ENCODE results near the gene CLIC3.

CLIC3 gene

GRCh38 chr9:136980669-136981478 lies 15.5 kb downstream of the CLIC3 start:
- no peak for DNase-seq (ENCODE audit: low read depth in 2 of 2)

DNA sequence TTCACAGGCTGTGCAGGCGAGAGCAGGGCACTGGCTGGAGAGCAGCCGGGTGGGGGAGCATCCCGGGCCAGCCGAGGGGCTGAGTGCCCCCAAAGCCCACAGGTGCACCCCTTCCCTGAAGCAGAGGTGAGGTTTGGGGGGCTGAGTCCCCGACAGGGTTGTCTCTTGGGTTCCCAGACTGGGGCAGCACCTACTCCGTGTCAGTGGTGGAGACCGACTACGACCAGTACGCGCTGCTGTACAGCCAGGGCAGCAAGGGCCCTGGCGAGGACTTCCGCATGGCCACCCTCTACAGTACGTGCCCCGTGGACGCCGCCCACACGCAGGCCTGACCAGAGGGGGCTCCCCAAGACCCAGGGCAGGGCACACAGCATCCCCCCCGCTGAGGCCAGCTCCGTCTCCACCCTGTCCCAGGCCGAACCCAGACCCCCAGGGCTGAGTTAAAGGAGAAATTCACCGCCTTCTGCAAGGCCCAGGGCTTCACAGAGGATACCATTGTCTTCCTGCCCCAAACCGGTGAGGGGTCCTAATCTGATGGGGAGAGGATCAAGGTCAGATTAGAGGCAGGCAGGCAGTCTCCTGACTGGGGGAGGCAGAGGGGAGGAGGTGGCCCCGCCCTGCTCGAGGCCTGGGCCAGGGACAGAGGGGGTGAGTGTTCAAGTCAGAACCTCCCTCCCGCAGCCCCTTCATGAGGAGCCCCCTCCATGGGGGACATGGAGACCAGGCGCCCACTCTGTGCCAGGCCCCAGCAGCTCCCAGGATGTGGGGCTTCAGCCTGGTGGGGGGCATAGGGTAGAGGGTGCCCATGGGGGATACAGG lies 16.4 kb downstream of the CLIC3 start:
- no peak for DNase-seq (ENCODE audit: low read depth in 2 of 2)

DNA sequence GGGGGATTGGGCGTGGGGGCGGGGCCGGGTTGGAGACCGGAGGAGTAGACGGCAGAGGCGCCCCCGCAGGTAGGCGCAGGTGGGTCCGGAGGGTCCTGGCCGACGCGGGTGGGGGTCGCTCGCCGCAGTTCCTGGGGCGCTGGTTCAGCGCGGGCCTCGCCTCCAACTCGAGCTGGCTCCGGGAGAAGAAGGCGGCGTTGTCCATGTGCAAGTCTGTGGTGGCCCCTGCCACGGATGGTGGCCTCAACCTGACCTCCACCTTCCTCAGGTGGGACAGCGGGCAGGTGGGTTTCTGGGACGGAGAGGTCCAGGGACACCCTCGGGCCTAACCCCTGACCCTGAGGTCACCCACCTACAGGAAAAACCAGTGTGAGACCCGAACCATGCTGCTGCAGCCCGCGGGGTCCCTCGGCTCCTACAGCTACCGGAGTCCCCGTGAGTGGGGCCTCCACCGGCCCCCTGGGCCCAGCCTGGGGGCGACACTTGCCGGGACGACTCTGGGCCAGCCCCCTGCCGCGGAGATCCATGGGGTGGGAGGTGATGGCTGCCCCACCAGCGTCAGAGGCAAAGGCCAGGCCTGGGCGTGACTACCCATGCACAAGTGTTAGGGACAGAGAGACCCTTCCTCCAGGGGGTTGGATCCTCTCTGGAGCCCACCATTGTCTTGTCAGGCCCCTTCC lies 17.4 kb downstream of the CLIC3 start:
- DNase-seq (ENCODE audit: low read depth in 2 of 2), result no peak

DNA sequence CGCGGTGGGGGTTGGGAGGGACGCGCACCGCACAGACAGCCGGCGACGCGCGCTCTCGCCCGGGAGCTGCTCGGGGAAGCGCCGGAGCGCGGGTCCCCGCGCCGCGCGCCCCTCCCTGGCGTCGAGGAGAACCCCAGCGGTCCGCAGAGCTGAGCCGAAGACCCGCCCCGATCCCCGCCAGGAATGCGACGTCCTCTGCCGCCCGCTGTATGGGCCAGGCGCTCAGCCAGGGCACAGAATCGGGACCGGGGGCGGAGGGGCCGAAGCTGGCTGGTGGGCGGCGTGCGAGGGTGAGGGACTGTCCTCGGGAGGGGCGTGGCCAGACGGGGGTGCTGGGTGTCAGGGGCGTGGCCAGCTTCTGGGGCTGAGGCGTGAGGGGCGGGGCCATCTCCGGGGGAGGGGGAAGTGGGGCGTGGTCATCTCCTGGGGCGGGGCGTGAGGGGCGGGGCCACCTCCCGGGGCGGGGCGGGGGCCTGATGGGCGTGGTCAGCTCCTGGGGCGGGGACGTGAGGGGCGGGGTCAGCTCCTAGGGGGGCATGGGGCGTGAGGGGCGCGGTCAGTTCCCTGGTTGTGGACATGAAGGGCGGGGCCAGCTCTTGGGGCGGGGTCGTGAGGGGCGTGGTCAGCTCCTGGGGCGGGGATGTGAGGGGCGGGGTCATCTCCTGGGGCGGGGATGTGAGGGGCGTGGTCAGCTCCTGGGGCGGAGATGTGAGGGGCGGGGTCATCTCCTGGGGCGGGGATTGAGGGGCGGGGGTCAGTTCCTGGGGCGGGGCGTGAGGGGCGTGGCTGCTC lies 18.1 kb downstream of the CLIC3 start:
- DNase-seq (ENCODE audit: low read depth in 2 of 2), result no peak

DNA sequence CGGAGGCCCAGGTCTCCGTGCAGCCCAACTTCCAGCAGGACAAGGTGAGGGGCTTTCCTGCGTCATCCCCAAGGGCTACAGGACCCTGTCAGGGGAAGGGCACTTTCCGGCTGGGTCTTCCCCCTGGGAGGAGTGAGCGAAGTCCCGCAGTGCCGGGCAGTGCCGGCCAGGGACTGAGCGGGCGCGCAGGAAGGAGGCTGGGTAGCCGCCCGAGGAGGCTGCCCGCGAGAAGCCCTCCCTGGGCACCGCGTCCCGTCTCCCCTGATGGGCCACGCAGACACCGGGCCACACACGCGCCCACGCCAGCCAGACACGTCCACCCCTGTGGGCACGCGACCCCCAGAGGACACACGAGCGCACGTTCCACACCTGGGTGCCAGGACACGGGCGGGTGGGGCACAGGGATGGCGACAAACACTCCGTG lies 18.7 kb downstream of the CLIC3 start:
- no peak for DNase-seq (ENCODE audit: low read depth in 2 of 2)

DNA sequence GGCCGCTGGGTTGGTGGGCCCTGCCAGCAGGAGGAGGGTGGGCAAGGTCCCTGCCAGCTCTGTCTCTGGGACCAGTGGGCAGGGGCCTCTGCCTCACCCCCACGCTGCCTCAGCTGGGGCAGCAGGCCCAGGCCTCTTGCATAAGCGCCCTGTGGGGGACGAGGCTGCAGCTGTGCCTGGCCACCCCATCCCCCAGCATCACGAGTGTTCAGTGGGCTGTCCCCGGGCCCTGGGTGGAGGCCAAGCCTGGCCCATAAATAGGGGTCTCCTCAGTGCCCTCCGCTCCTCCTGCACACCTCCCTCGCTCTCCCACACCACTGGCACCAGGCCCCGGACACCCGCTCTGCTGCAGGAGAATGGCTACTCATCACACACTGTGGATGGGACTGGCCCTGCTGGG lies 19.1 kb downstream of the CLIC3 start, which contains the start of gene PTGDS:
Gene PTGDS (plus strand): TSS at position 282 of the 400 bp plus-strand sequence. CDS start 75 bp downstream, at position 357.
- no peak for DNase-seq (ENCODE audit: low read depth in 2 of 2)

GRCh38 chr9:136975644-136976043 lies 20.7 kb downstream of the CLIC3 start:
- no peak for DNase-seq (ENCODE audit: low read depth in 2 of 2)

DNA sequence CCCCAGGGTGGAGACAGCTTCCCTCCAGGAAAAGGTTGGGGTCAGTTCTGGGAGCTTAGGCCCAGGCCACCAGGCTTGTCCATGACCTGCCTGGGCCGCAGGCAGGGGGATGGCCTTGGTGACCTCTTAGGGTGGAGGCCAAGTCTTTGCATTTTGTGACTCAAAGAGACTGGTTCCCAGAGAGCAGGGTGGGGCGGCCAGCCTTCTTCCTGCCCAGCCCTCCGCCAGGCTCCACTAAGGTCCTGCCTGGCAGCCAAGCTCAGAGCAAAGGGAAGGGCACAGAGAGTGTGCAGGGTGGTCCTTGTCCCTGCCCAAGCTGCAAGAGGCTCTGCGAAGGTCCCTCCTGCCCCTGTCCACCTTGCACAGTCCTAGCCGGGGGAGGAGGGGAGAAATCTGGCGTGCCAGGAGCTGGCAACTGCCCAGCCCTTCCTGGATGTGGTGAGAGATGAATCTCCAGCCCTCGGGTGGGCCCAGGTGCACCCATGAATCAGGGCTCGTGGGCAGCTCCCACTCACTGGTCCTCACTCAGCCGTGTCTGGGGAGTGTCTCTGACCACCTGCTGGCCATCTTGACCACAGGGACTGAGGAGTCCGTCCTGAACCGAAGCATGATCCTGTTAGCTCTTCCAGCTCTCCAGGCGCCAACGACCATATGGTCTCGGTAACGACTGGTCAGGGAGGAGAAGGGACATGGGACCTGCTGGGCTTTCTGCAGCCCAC lies 21.4 kb downstream of the CLIC3 start:
- DNase-seq (ENCODE audit: low read depth in 2 of 2), result no peak

GRCh38 chr9:136973618-136974617 lies 22.4 kb downstream of the CLIC3 start:
- DNase-seq (ENCODE audit: low read depth in 2 of 2), result no peak

DNA sequence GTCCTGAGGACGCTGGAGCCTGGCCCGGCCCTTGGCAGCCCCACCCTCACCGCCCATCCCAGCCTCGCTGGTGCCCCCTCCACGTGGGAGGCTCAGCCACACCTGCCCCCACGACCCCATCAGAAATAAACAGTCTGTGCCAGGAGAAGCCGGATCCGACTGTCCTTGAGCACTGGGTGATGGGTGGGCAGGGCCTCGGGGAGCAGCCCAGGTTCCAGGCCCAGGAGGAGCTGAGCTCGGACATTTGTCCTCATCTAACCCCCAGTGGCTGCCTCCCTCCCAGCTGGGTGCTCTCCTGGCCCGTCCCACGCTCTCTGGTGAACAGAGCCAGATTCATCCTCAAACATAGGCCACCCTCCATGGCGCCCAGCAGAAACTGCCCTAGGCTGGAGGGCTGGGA lies 23.6 kb downstream of the CLIC3 start:
- DNase-seq (ENCODE audit: low read depth in 2 of 2), result no peak

GRCh38 chr9:136972335-136972734 lies 24.0 kb downstream of the CLIC3 start:
- DNase-seq (ENCODE audit: low read depth in 2 of 2), result no peak

DNA sequence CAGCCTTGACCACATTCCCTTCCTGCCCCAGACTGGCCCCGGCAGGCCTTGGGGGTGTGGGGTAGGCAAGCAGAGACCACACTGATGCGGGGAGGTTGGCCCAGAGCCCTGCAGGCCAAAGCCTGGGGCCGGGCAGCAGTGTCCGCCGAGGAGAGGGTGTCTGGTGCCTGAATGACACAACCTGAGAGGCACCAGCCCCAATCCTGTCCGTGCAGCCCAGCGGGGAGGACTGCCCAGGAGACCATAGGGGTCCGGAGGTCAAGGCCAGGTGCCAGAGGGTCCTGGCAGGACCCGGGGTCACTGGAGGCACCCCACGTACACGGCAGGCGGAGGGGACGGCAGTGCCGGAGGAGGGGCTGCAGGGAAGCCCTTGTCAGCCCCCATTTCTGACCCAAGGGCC lies 24.6 kb downstream of the CLIC3 start:
- DNase-seq (ENCODE audit: low read depth in 2 of 2), result no peak

GRCh38 chr9:136970361-136970760 lies 26.0 kb downstream of the CLIC3 start:
- DNase-seq (ENCODE audit: low read depth in 2 of 2), result no peak

GRCh38 chr9:136969774-136970173 lies 26.6 kb downstream of the CLIC3 start:
- no peak for DNase-seq (ENCODE audit: low read depth in 2 of 2)

DNA sequence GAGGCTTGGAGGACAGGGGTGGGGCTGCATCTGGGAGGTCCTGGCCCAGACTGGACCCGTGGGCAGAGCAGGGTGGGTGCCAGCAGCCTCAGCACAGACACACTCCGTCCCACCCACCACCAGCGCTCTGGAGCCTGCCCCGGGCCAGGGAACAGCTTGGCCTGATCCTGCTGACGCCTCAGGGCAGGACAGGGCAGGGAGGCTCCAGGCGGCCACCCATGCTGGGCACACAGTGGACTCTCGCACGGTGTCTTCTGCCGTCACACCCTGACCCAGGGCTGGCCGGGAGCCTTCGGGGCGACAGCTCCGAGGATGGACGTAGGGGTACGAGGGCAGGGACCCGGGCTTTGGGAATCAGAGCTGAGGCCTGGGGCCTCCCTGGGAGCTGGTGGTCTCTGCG lies 27.2 kb downstream of the CLIC3 start:
- no peak for DNase-seq (ENCODE audit: low read depth in 2 of 2)

DNA sequence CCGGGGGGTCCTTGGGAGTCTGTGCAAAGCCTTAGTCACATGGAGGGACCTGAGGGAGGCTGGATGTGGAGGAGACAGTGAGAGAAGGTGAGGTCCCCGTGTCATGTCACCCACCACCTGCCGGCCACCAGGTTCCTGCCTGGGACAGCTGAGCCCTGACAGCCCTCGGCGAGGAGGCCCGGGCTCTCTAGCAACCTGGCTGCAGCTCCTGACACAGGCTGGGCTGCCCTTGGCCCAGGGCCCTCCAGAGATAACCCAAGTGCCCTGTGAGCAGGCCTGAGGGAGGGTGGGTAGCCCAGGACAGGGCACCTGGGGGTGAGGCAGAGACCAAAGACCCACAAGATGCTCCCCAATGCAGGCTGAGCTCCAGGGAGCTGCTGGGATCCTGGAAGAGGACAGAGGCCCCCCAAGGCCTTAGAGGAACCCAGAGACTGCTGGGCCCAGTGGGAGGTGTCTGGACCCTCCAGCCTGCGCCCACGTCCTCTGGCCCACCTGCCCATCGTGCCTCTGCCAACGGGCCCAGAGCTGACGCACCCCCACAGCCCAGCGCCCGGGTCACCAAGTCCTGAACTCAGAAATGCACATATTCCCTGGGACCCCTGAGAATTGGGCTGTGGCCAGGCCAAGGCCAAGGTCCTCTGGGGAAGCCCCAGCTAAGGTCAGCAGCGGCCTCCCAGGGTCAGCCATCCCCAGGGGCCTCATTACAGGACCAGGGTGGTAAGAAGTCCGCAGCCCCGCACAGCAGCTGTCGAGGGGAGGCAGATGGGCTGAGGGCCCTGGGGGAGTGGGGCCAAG lies 27.8 kb downstream of the CLIC3 start:
- DNase-seq (ENCODE audit: low read depth in 2 of 2), result no peak

- no peak for DNase-seq (ENCODE audit: low read depth in 2 of 2)
These were observed 30.4 kb downstream of the CLIC3 start for GRCh38 chr9:136965771-136966484.

- no peak for DNase-seq (ENCODE audit: low read depth in 2 of 2)
These were observed 31.4 kb downstream of the CLIC3 start for GRCh38 chr9:136964833-136965422.

All from fibroblast of skin of left quadriceps (primary cell).